HEK293 (cell line): Measurements from ENCODE around the gene CRTC2.

Experiments
- CTCF ChIA-PET: fragments of 350-600 bp; formaldehyde crosslinking; extraction: SDS; loops from one replicate; lab custom pipeline; 2021; ENCODE audit warnings: antibody characterized with exemption; lab: Yijun Ruan, JAX
- POLR2A ChIA-PET: fragments of 300-600 bp; formaldehyde crosslinking; extraction: SDS; loops from one replicate; lab custom pipeline; 2020; ENCODE audit warnings: antibody characterized with exemption, inconsistent platforms; lab: Yijun Ruan, JAX
- H3K27ac ChIP-seq: fragments of 200-500 bp; sonication (Bioruptor generic); 2 replicates; pipeline ENCODE4 v1.5.1; 2014; ENCODE audit warnings: low read depth, low read length, control low read depth, inconsistent platforms; ENCODE audit errors: extremely low read depth
- H3K36me3 ChIP-seq, 2 experiments: fragments of 200-500 bp in 1 of 2; sonication (Bioruptor generic) in 1 of 2; 1 replicate in 1 of 2; 2 replicates in 1 of 2; pipeline ENCODE4 v1.5.1; 2014 to 2017; ENCODE audit warnings: inconsistent platforms in 2 of 2, low read length in 2 of 2; ENCODE audit not compliant: control insufficient read depth in 2 of 2, insufficient read depth in 1 of 2
- H3K4me1 ChIP-seq: fragments of 200-500 bp; sonication (Bioruptor generic); 2 replicates; pipeline ENCODE4 v1.5.1; 2014; ENCODE audit warnings: mild to moderate bottlenecking, low read length, inconsistent platforms; ENCODE audit not compliant: control insufficient read depth, insufficient read depth
- H3K4me3 ChIP-seq: 2 replicates; pipeline ENCODE4 v1.5.1; 2011; ENCODE audit warnings: low read depth, mild to moderate bottlenecking, control low read depth, low read length, moderate library complexity
- H3K9me3 ChIP-seq: fragments of 200-500 bp; sonication (Bioruptor generic); 2 replicates; pipeline ENCODE4 v1.5.1; 2014; ENCODE audit warnings: low read depth, low read length, inconsistent platforms; ENCODE audit not compliant: control insufficient read depth, insufficient read depth
- CTCF ChIP-seq: fragments of 450-650 bp; formaldehyde crosslinking; IDR thresholded peaks from 2 replicates; pipeline ENCODE4 v1.5.1; 2016; ENCODE audit warnings: missing biosample characterization, missing genetic modification characterization
- IKZF3 ChIP-seq: fragments of 450-650 bp; IDR thresholded peaks from 2 replicates; pipeline ENCODE4 v1.5.0; 2018; ENCODE audit warnings: missing biosample characterization, mild to moderate bottlenecking, missing genetic modification characterization, moderate library complexity
- KLF8 ChIP-seq: fragments of 450-650 bp; formaldehyde crosslinking; IDR thresholded peaks from 2 replicates; pipeline ENCODE4 v1.5.1; 2016; ENCODE audit warnings: missing biosample characterization, missing genetic modification characterization
- PRDM1 ChIP-seq: fragments of 450-650 bp; formaldehyde crosslinking; IDR thresholded peaks from 2 replicates; pipeline ENCODE4; 2016; ENCODE audit warnings: missing biosample characterization, missing genetic modification characterization
- SP2 ChIP-seq: fragments of 450-650 bp; formaldehyde crosslinking; IDR thresholded peaks from 2 replicates; pipeline ENCODE4 v1.5.1; 2016; ENCODE audit warnings: missing biosample characterization, missing genetic modification characterization
- ZBTB17 ChIP-seq: fragments of 450-650 bp; formaldehyde crosslinking; IDR thresholded peaks from 2 replicates; pipeline ENCODE4 v1.5.1; 2016; ENCODE audit warnings: missing biosample characterization, missing genetic modification characterization
- ZBTB20 ChIP-seq: fragments of 450-650 bp; formaldehyde crosslinking; IDR thresholded peaks from 2 replicates; pipeline ENCODE4 v1.5.1; 2016; ENCODE audit warnings: missing biosample characterization, missing genetic modification characterization
- ZBTB49 ChIP-seq: fragments of 450-650 bp; formaldehyde crosslinking; IDR thresholded peaks from 2 replicates; pipeline ENCODE4 v1.5.1; 2016; ENCODE audit warnings: missing biosample characterization, missing genetic modification characterization, low read depth
- ZBTB7A ChIP-seq: fragments of 450-650 bp; formaldehyde crosslinking; IDR thresholded peaks from 2 replicates; pipeline ENCODE4 v1.5.1; 2016; ENCODE audit warnings: low read depth, missing biosample characterization, missing genetic modification characterization
- ZFHX2 ChIP-seq: fragments of 450-650 bp; formaldehyde crosslinking; conservative IDR thresholded peaks from 2 replicates; pipeline ENCODE4 v1.5.1; 2016; ENCODE audit warnings: missing biosample characterization, missing genetic modification characterization
- ZIC2 ChIP-seq: fragments of 450-650 bp; formaldehyde crosslinking; IDR thresholded peaks from 2 replicates; pipeline ENCODE4 v1.5.1; 2016; ENCODE audit warnings: missing biosample characterization, missing genetic modification characterization
- ZNF133 ChIP-seq: fragments of 450-650 bp; formaldehyde crosslinking; IDR thresholded peaks from 2 replicates; pipeline ENCODE4 v1.5.1; 2016; ENCODE audit warnings: missing biosample characterization, missing genetic modification characterization
- ZNF19 ChIP-seq: fragments of 450-650 bp; formaldehyde crosslinking; IDR thresholded peaks from 2 replicates; pipeline ENCODE4; 2016; ENCODE audit warnings: missing biosample characterization, missing genetic modification characterization, low read depth
- ZNF221 ChIP-seq: fragments of 450-650 bp; formaldehyde crosslinking; IDR thresholded peaks from 2 replicates; pipeline ENCODE4 v1.5.1; 2017; ENCODE audit warnings: missing biosample characterization, missing genetic modification characterization, borderline replicate concordance
- ZNF513 ChIP-seq: fragments of 450-650 bp; IDR thresholded peaks from 2 replicates; pipeline ENCODE4 v1.5.1; 2018; ENCODE audit warnings: missing biosample characterization, missing genetic modification characterization
- ZNF571 ChIP-seq: fragments of 450-650 bp; formaldehyde crosslinking; IDR thresholded peaks from 2 replicates; pipeline ENCODE4 v1.5.0; 2017; ENCODE audit warnings: missing biosample characterization, missing genetic modification characterization
- ZNF596 ChIP-seq: fragments of 450-650 bp; IDR thresholded peaks from 2 replicates; pipeline ENCODE4 v1.5.0; 2018; ENCODE audit warnings: missing biosample characterization, mild to moderate bottlenecking, missing genetic modification characterization, moderate library complexity
- ZNF621 ChIP-seq: fragments of 450-650 bp; formaldehyde crosslinking; IDR thresholded peaks from 2 replicates; pipeline ENCODE4 v1.5.1; 2017; ENCODE audit warnings: missing biosample characterization, missing genetic modification characterization
- ZNF664 ChIP-seq: fragments of 450-650 bp; formaldehyde crosslinking; IDR thresholded peaks from 2 replicates; pipeline ENCODE4 v1.5.1; 2016; ENCODE audit warnings: missing biosample characterization, missing genetic modification characterization
- ZNF701 ChIP-seq: fragments of 450-650 bp; formaldehyde crosslinking; IDR thresholded peaks from 2 replicates; pipeline ENCODE4 v1.5.1; 2016; ENCODE audit warnings: missing biosample characterization, missing genetic modification characterization
- ZNF785 ChIP-seq: fragments of 450-650 bp; formaldehyde crosslinking; IDR thresholded peaks from 2 replicates; pipeline ENCODE4 v1.5.1; 2016; ENCODE audit warnings: missing biosample characterization, missing genetic modification characterization
- ZNF791 ChIP-seq: fragments of 450-650 bp; formaldehyde crosslinking; IDR thresholded peaks from 2 replicates; pipeline ENCODE4 v1.5.1; 2016; ENCODE audit warnings: missing biosample characterization, missing genetic modification characterization
- TF ChIP-seq, protein P1 (sequence below): fragments of 450-650 bp; formaldehyde crosslinking; IDR thresholded peaks from 2 replicates; pipeline ENCODE4 v1.5.1; 2016; ENCODE audit warnings: missing biosample characterization, missing genetic modification characterization
- TF ChIP-seq, protein P2 (sequence below): fragments of 450-650 bp; formaldehyde crosslinking; IDR thresholded peaks from 2 replicates; pipeline ENCODE4 v1.5.1; 2016; ENCODE audit warnings: missing biosample characterization, missing genetic modification characterization, borderline replicate concordance

Gene CRTC2

GRCh38 chr1:153967107-153967999 is 8.9 kb upstream of the CRTC2 start, which contains the start of gene CREB3L4 (continued):
- TF ChIP-seq ZNF513 (tag by site-specific recombination) = no peak
- TF ChIP-seq ZNF664 (tag by site-specific recombination) = no peak
- TF ChIP-seq ZNF571 (tag by site-specific recombination) = no peak
- no peak for TF ChIP-seq ZNF221 (tag by site-specific recombination)
- TF ChIP-seq ZNF791 (tag by site-specific recombination) = no peak

DNA sequence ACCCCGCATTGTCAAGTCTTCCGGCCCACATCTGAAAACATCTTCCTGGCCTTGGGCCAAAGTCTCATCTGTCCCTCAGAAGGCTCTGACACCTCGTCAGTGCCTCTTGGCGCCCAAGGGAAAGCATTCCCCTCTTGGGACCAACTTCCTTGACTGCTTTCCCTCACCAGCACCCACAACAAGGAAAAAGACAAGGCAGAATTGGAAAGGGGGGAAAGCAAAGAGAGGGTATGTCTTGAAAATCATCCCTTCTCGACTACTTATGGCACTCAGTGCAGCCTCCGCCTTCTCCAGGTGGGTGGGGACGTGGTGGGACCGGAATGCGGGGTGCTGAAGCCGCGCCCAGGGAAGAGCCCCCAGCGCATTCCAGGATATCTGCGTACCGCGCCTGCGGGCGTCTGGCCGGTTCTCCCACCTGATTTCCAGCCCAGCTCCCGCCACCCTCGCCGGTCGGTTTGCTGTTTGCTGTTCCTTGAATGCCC is 5.5 kb upstream of the CRTC2 start:
- POLR2A ChIA-PET = interaction anchor here (0.6 to 3.0 kb wide), 18 partner anchors 9 to 326 kb away, joined by 3 to 58 read pairs (median 5); partner anchors contain the start of genes DENND4B, GATAD2B, INTS3 and JTB
- Histone ChIP-seq H3K27ac (peak overlapping the region; percentile 66), H3K4me1 (peaks cover 4% of the 10 kb centered on the region; the same call in 1 of the 2 replicates), H3K4me3 (peak overlapping the region; percentile 62), H3K36me3 (peaks cover 0 to 31% of the 10 kb centered on the region in 2 experiments; a peak in 2 of 3 replicates), H3K9me3 (no peaks in the 10 kb centered on the region)
- CTCF ChIA-PET = interaction anchor here (0.8 to 2.2 kb wide), 4 partner anchors 17 to 167 kb away, joined by 5 to 9 read pairs (median 8); partner anchors contain the start of genes DENND4B and RAB13
- TF ChIP-seq ZIC2 (tag by site-specific recombination) (no peak), ZNF133 (tag by site-specific recombination) (no peak), ZNF596 (tag by site-specific recombination) (no peak), ZBTB49 (tag by site-specific recombination) (no peak), ZNF19 (tag by site-specific recombination) (no peak), ZNF621 (tag by site-specific recombination) (no peak), KLF8 (tag by site-specific recombination) (peak; percentile 9; the same call in 1 of the 2 replicates), ZBTB17 (tag by site-specific recombination) (peak; percentile 45), ZNF791 (tag by site-specific recombination) (no peak), ZBTB20 (tag by site-specific recombination) (peak; percentile 78), ZFHX2 (tag by site-specific recombination) (peak; percentile 78), PRDM1 (peak; percentile 97), ZNF701 (tag by site-specific recombination) (no peak), SP2 (tag by site-specific recombination) (no peak; the same call in 1 of the 2 replicates), ZBTB7A (tag by site-specific recombination) (no peak), ZNF785 (no peak), CTCF (tag by site-specific recombination) (no peak), IKZF3 (tag by site-specific recombination) (peak; percentile 78)
- TF ChIP-seq, protein P1, sequence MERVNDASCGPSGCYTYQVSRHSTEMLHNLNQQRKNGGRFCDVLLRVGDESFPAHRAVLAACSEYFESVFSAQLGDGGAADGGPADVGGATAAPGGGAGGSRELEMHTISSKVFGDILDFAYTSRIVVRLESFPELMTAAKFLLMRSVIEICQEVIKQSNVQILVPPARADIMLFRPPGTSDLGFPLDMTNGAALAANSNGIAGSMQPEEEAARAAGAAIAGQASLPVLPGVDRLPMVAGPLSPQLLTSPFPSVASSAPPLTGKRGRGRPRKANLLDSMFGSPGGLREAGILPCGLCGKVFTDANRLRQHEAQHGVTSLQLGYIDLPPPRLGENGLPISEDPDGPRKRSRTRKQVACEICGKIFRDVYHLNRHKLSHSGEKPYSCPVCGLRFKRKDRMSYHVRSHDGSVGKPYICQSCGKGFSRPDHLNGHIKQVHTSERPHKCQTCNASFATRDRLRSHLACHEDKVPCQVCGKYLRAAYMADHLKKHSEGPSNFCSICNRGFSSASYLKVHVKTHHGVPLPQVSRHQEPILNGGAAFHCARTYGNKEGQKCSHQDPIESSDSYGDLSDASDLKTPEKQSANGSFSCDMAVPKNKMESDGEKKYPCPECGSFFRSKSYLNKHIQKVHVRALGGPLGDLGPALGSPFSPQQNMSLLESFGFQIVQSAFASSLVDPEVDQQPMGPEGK (tag by site-specific recombination) = peak; percentile 85
- TF ChIP-seq, protein P2, sequence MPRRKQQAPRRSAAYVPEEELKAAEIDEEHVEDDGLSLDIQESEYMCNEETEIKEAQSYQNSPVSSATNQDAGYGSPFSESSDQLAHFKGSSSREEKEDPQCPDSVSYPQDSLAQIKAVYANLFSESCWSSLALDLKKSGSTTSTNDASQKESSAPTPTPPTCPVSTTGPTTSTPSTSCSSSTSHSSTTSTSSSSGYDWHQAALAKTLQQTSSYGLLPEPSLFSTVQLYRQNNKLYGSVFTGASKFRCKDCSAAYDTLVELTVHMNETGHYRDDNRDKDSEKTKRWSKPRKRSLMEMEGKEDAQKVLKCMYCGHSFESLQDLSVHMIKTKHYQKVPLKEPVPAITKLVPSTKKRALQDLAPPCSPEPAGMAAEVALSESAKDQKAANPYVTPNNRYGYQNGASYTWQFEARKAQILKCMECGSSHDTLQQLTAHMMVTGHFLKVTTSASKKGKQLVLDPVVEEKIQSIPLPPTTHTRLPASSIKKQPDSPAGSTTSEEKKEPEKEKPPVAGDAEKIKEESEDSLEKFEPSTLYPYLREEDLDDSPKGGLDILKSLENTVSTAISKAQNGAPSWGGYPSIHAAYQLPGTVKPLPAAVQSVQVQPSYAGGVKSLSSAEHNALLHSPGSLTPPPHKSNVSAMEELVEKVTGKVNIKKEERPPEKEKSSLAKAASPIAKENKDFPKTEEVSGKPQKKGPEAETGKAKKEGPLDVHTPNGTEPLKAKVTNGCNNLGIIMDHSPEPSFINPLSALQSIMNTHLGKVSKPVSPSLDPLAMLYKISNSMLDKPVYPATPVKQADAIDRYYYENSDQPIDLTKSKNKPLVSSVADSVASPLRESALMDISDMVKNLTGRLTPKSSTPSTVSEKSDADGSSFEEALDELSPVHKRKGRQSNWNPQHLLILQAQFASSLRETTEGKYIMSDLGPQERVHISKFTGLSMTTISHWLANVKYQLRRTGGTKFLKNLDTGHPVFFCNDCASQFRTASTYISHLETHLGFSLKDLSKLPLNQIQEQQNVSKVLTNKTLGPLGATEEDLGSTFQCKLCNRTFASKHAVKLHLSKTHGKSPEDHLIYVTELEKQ (tag by site-specific recombination) = 0 out of 2 replicates have a peak, but pooled peaks have one; percentile 1
